HG02588 (cell line): ENCODE data around the gene PEAK3.
"Not testable (repeated sequence)": the region's sequence is repeated elsewhere in the genome, so short reads cannot be mapped to it uniquely, and the experiment has no call there.

Experiments used
- ATAC-seq: cut with Tn5 transposase; IDR thresholded peaks from one replicate; pipeline ENCODE4 v1.9.1; 2021; ENCODE audit warnings: mild to moderate bottlenecking, moderate library complexity; ENCODE audit not compliant: unreplicated experiment

PEAK3 gene

GRCh38 chr19:2289714-2290435 is 7.9 kb upstream of the PEAK3 start:
- ATAC-seq, result no peak

GRCh38 chr19:2288818-2289713 is 7.1 kb upstream of the PEAK3 start:
- no peak for ATAC-seq

GRCh38 chr19:2288338-2288817 is 6.4 kb upstream of the PEAK3 start:
- no peak for ATAC-seq

GRCh38 chr19:2287585-2288337 is 5.8 kb upstream of the PEAK3 start:
- ATAC-seq, result no peak

GRCh38 chr19:2286402-2287140 is 4.6 kb upstream of the PEAK3 start:
- no peak for ATAC-seq

GRCh38 chr19:2283835-2284507 is 2.0 kb upstream of the PEAK3 start:
- ATAC-seq, result no peak

GRCh38 chr19:2282862-2283237 is 875 bp upstream of the PEAK3 start:
- no peak for ATAC-seq

GRCh38 chr19:2281265-2282061 is 512 bp downstream of the PEAK3 start:
- not testable (repeated sequence) for ATAC-seq

GRCh38 chr19:2280633-2281264 is 1.2 kb downstream of the PEAK3 start:
- no peak for ATAC-seq

GRCh38 chr19:2278459-2279158 is 3.4 kb downstream of the PEAK3 start:
- no peak for ATAC-seq

GRCh38 chr19:2277138-2277537 is 4.8 kb downstream of the PEAK3 start:
- ATAC-seq, result no peak

GRCh38 chr19:2276429-2276986 is 5.5 kb downstream of the PEAK3 start:
- no peak for ATAC-seq

- no peak for ATAC-seq
These were observed 6.2 kb downstream of the PEAK3 start for GRCh38 chr19:2275588-2276428.

GRCh38 chr19:2274931-2275535 is 6.9 kb downstream of the PEAK3 start:
- no peak for ATAC-seq

- no peak for ATAC-seq
These were observed 7.7 kb downstream of the PEAK3 start for GRCh38 chr19:2274185-2274711.
